HepG2 (cell line): ENCODE data around the gene BSG.

Experiments
- CEBPB ChIP-seq: IDR thresholded peaks from 2 replicates; pipeline ENCODE4 v1.6.1; 2011; ENCODE audit warnings: low read depth, low read length, improper control_type of control experiment, borderline replicate concordance
- PAWR ChIP-seq: sonication (generic); formaldehyde crosslinking; IDR thresholded peaks from 2 replicates; pipeline ENCODE4 v1.4.0; 2020; ENCODE audit warnings: missing genetic modification reagents, mild to moderate bottlenecking, borderline replicate concordance
- POLR2A ChIP-seq, 2 experiments: IDR thresholded peaks; 2 replicates each; pipeline ENCODE4 v1.6.1; 2011; ENCODE audit warnings: low read depth in 2 of 2, low read length in 2 of 2, mild to moderate bottlenecking in 1 of 2, moderate library complexity in 1 of 2; ENCODE audit not compliant: insufficient read depth in 1 of 2
- ZNF224 ChIP-seq: sonication (generic); formaldehyde crosslinking; IDR thresholded peaks from 2 replicates; pipeline ENCODE4 v1.5.0; 2020; ENCODE audit warnings: mild to moderate bottlenecking, missing genetic modification reagents

GRCh38 chr19:541699-542098 lies 30.7 kb upstream of the BSG start:
- TF ChIP-seq POLR2A (IDR thresholded peaks at IDR 0.05; ENCODE audit: insufficient read depth in 1 of 2, low read depth in 2 of 2, low read length in 2 of 2) (no peak), CEBPB (no peak), ZNF224 (no peak), PAWR (CRISPR knock-in tag) (no peak)
